ENCODE results near the gene TVP23A. TPM values are rescaled to one million over a fixed set of nuclear protein-coding genes. Genes with fewer than 3 reads are reported as not detected.

The TVP23A gene
- total RNA-seq, 1 experiment from 2014 or later, result not detected

GRCh38 chr16:10745841-10746240, 72.8 kb downstream of the TVP23A start:
- Histone ChIP-seq H2AFZ (ENCODE audit: low read length) (no peak overlapping the region), H3K36me3 (ENCODE audit: low read depth, low read length) (no peaks in the 10 kb centered on the region), H3K27me3 (ENCODE audit: low read length) (no peaks in the 10 kb centered on the region), H3F3A (ENCODE audit: low read length, unreplicated experiment) (no peaks in the 10 kb centered on the region), H3K79me2 (ENCODE audit: low read length) (peaks cover 5% of the 10 kb centered on the region; the same call in 1 of the 2 replicates), H3K9me3 (ENCODE audit: low read length) (no peaks in the 10 kb centered on the region), H3K9me2 (replicated peaks; ENCODE audit: low read length) (no peaks in the 10 kb centered on the region), H3K4me1 (ENCODE audit: insufficient read depth, low read length) (peaks cover 9% of the 10 kb centered on the region), H3K4me3 (ENCODE audit: low read length) (no peak overlapping the region), H3K27ac (ENCODE audit: low read length) (no peak overlapping the region), H3K9ac (ENCODE audit: low read length) (no peak overlapping the region), H3K4me2 (ENCODE audit: low read length) (no peak overlapping the region), H4K20me1 (ENCODE audit: low read length) (no peaks in the 10 kb centered on the region)
- TSS peak; percentile 11 for BruUV-seq (replicated peaks)
- DNase-seq (no peak), ATAC-seq (no peak)
- CTCF ChIA-PET, result no interaction called here
- POLR2A ChIA-PET (ENCODE audit: unreplicated experiment), result no interaction called here
- TF ChIP-seq CTCF (conservative IDR thresholded peaks at IDR 0.05; ENCODE audit: low read depth, low read length) (no peak), EZH2phosphoT487 (IDR thresholded peaks at IDR 0.05; ENCODE audit: borderline replicate concordance, low read length) (no peak), EZH2 (IDR thresholded peaks at IDR 0.05; ENCODE audit: low read length, unreplicated experiment) (no peak)
- intact Hi-C loops (cut with micrococcal nuclease), result no loop called here

GRCh38 chr16:10744370-10745030, 74.1 kb downstream of the TVP23A start:
- H3K4me1 ChIP-seq (ENCODE audit: insufficient read depth, low read length), result peaks cover 9% of the 10 kb centered on the region
- TF ChIP-seq EZH2 (IDR thresholded peaks at IDR 0.05; ENCODE audit: low read length, unreplicated experiment) (no peak), CTCF (conservative IDR thresholded peaks at IDR 0.05; ENCODE audit: low read depth, low read length) (no peak)
- H3K36me3 ChIP-seq (ENCODE audit: low read depth, low read length), result no peaks in the 10 kb centered on the region
- peak overlapping the region; percentile 98 for H3K9ac ChIP-seq (ENCODE audit: low read length)
- POLR2A ChIA-PET (ENCODE audit: unreplicated experiment), result interaction anchor here (0.5 to 1.3 kb wide), 4 partner anchors 172 to 230 kb away, joined by 3 to 5 read pairs (median 4); partner anchors contain the start of gene DEXI
- peak overlapping the region; percentile 90 for H3K4me2 ChIP-seq (ENCODE audit: low read length)
- intact Hi-C loops (cut with micrococcal nuclease), result loop anchor here (5.0 kb wide), 1 partner anchor 198 kb away; the partner anchor contains the start of genes CLEC16A and DEXI
- ATAC-seq (peak; percentile 13), DNase-seq (no peak)
- H3K27me3 ChIP-seq (ENCODE audit: low read length), result no peaks in the 10 kb centered on the region
- no peaks in the 10 kb centered on the region for H3K9me2 ChIP-seq (replicated peaks; ENCODE audit: low read length)
- H3K27ac ChIP-seq (ENCODE audit: low read length), result peak overlapping the region; percentile 19
- no peaks in the 10 kb centered on the region for H3F3A ChIP-seq (ENCODE audit: low read length, unreplicated experiment)
- H4K20me1 ChIP-seq (ENCODE audit: low read length), result no peaks in the 10 kb centered on the region
- TSS peak; percentile 87 for BruUV-seq (replicated peaks)
- H3K9me3 ChIP-seq (ENCODE audit: low read length), result no peaks in the 10 kb centered on the region
- peak overlapping the region; percentile 72 for H2AFZ ChIP-seq (ENCODE audit: low read length)
- H3K79me2 ChIP-seq (ENCODE audit: low read length), result peaks cover 5% of the 10 kb centered on the region; the same call in 1 of the 2 replicates
- CTCF ChIA-PET, result interaction anchor here (0.6 kb wide), 1 partner anchor 192 kb away, joined by 3 read pairs; no protein-coding TSS in a partner anchor
- peak overlapping the region; percentile 80 for H3K4me3 ChIP-seq (ENCODE audit: low read length)

All from PC-3 (cell line).